Measurements from ENCODE around the gene MALRD1.

DNA sequence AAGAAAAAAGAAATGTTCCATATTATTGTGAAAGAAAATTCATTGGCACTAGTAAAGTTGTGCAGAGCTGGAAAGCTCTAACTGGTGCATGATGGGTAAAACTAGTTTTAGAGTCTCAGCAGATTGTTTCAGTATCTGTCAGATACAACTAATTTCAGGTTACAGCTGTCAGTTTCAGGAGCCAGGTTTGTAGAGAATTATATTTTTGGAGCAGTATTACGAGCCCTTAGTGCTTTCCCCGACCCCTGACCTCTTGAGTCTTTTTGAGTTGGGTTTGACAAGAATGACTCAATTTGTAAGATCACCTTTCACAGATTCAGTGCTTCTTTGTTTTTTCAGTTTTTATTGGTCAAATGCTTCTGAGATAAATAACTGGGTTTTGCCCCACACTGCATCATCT, 401.3 kb downstream of the MALRD1 start:
- TF ChIP-seq POLR2A (IDR thresholded peaks at IDR 0.05; ENCODE audit: low read depth, low read length) (no peak), TAF1 (IDR thresholded peaks at IDR 0.05; ENCODE audit: low read depth, low read length) (no peak), PAX5 (IDR thresholded peaks at IDR 0.05; ENCODE audit: insufficient read depth, low read length, severe bottlenecking) (no peak), POLR2AphosphoS5 (IDR thresholded peaks at IDR 0.05; ENCODE audit: low read depth, low read length) (no peak), SPI1 (IDR thresholded peaks at IDR 0.05; ENCODE audit: low read depth, low read length) (no peak), POU2F2 (IDR thresholded peaks at IDR 0.05; ENCODE audit: low read depth, low read length) (no peak)

All from GM12891 (cell line).